AG04450 (cell line): Measurements from ENCODE around the gene CFAP97D2. TPM values are rescaled to one million over a fixed set of nuclear protein-coding genes. Genes with fewer than 3 reads are reported as not detected.

Source experiments
- CTCF ChIA-PET: fragments of 300-600, 350-600 bp; formaldehyde crosslinking; extraction: SDS; loops from one replicate; lab custom pipeline; 2022; ENCODE audit warnings: antibody characterized with exemption, inconsistent platforms; lab: Charles Lee
- POLR2A ChIA-PET: fragments of 350-600 bp; formaldehyde crosslinking; extraction: SDS; loops from one replicate; lab custom pipeline; 2021; ENCODE audit warnings: antibody characterized with exemption, inconsistent platforms; lab: Yijun Ruan, JAX
- DNase-seq: peaks from one replicate; pipeline ENCODE4 v3.0.0-alpha.2; 2011; ENCODE audit warnings: low read depth, low spot score
- H3K27ac ChIP-seq: one replicate; pipeline ENCODE4 v1.5.1; 2012; ENCODE audit warnings: low read depth, low read length, control low read depth
- H3K27me3 ChIP-seq: one replicate; pipeline ENCODE4 v1.6.0; 2012; ENCODE audit warnings: low read length; ENCODE audit not compliant: control insufficient read depth, insufficient read depth
- H3K4me3 ChIP-seq: 2 replicates; pipeline ENCODE4 v1.5.1; 2011; ENCODE audit warnings: mild to moderate bottlenecking, low read depth, low read length, control low read depth
- H3K9me3 ChIP-seq: 2 replicates; pipeline ENCODE4 v1.5.1; 2012; ENCODE audit warnings: low read length; ENCODE audit not compliant: control insufficient read depth, insufficient read depth
- polyA plus RNA-seq: library from polyadenylated mRNA; depleted of rRNA; stranded (reverse); fragments of >200 nt; gene quantifications from 2 replicates; pipeline ENCODE4 v1.2.3, GENCODE V29; 2011
- TF ChIP-seq, protein P1 (sequence below): IDR thresholded peaks from 2 replicates; pipeline ENCODE4 v1.5.1; 2011; ENCODE audit warnings: low read depth, low read length, control low read depth, inconsistent platforms

The CFAP97D2 gene
- polyA plus RNA-seq, 1 experiment, result not detected

DNA sequence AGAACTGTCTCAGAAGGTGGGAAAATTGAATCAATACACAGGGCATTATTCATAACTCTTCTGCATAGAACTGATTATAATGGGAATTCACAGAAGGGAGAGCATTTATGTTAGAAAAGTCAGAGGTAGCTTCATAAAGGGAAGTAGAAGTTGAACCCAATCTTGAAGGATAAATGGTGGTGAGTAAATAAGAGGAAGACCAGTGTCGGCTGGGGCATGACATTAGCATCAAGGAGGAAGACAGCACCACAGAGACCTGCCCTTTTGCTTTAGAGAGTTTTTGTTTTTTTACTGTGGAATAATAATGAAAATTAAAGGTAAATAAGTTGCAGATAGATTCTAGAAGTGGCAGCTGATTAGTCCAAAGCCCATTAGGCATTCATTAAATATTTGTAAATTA is 77.5 kb downstream of the CFAP97D2 start:
- CTCF ChIA-PET, result no interaction called here
- no peak for DNase-seq
- Histone ChIP-seq H3K27ac (no peak overlapping the region), H3K9me3 (no peaks in the 10 kb centered on the region), H3K4me3 (no peak overlapping the region), H3K27me3 (no peaks in the 10 kb centered on the region)
- POLR2A ChIA-PET, result no interaction called here
- TF ChIP-seq, protein P1, sequence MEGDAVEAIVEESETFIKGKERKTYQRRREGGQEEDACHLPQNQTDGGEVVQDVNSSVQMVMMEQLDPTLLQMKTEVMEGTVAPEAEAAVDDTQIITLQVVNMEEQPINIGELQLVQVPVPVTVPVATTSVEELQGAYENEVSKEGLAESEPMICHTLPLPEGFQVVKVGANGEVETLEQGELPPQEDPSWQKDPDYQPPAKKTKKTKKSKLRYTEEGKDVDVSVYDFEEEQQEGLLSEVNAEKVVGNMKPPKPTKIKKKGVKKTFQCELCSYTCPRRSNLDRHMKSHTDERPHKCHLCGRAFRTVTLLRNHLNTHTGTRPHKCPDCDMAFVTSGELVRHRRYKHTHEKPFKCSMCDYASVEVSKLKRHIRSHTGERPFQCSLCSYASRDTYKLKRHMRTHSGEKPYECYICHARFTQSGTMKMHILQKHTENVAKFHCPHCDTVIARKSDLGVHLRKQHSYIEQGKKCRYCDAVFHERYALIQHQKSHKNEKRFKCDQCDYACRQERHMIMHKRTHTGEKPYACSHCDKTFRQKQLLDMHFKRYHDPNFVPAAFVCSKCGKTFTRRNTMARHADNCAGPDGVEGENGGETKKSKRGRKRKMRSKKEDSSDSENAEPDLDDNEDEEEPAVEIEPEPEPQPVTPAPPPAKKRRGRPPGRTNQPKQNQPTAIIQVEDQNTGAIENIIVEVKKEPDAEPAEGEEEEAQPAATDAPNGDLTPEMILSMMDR, result no peak

GRCh38 chr13:114257014-114257413 is 78.0 kb downstream of the CFAP97D2 start:
- POLR2A ChIA-PET, result no interaction called here
- Histone ChIP-seq H3K4me3 (no peak overlapping the region), H3K9me3 (no peaks in the 10 kb centered on the region), H3K27me3 (no peaks in the 10 kb centered on the region), H3K27ac (no peak overlapping the region)
- no peak for DNase-seq
- TF ChIP-seq, protein P1, result no peak
- CTCF ChIA-PET, result no interaction called here

DNA sequence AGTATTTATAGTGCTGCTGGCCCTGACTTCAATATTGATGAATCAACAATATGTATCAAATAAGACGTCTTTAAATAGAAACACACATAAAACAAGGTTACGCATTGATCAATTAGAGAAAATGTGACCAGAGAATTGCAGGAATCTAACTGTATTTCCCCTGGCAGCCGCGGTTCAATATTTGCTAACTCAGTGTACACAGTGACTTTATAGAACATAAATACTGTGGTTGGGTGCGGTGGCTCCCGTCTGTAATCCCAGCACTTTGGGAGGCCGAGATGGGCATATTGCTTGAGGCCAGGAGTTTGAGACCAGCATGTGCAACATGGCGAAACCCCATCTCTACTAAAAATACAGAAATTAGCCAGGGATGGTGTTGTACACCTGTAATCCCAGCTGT is 79.5 kb downstream of the CFAP97D2 start:
- Histone ChIP-seq H3K27me3 (no peaks in the 10 kb centered on the region), H3K4me3 (no peak overlapping the region), H3K9me3 (no peaks in the 10 kb centered on the region), H3K27ac (no peak overlapping the region)
- no peak for DNase-seq
- POLR2A ChIA-PET, result no interaction called here
- TF ChIP-seq, protein P1, result no peak
- CTCF ChIA-PET, result interaction anchor here (1.4 kb wide), 1 partner anchor 9 kb away, joined by 3 read pairs; no protein-coding TSS in a partner anchor

GRCh38 chr13:114259374-114259773 is 80.3 kb downstream of the CFAP97D2 start:
- Histone ChIP-seq H3K27me3 (no peaks in the 10 kb centered on the region), H3K4me3 (no peak overlapping the region), H3K9me3 (no peaks in the 10 kb centered on the region), H3K27ac (no peak overlapping the region)
- ChIA-PET CTCF (interaction anchor here (0.6 to 1.4 kb wide), 2 partner anchors 9 to 31 kb away, joined by 3 to 4 read pairs; no protein-coding TSS in a partner anchor), POLR2A (no interaction called here)
- TF ChIP-seq, protein P1, result no peak
- no peak for DNase-seq

DNA sequence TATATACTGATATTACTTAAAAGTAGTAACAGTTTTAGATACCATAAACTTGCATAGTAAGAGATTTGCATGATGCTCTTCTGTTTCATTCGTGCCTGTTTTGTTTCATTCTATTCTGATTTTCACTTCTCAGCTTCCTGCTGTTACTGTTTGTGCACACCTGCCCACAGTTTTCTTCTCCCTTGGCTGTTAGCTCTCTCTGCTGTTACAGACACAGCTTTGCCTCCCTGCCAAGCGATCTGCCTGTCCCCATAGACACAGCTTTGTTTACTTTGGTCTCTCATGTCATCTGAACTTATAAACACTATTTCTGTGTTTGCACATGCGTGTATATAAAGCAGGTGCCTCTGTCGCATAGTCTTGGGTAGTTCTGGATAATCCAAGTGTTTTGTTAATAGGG is 80.9 kb downstream of the CFAP97D2 start:
- H3K9me3 ChIP-seq, result no peaks in the 10 kb centered on the region
- DNase-seq, result no peak
- no peak overlapping the region for H3K27ac ChIP-seq
- TF ChIP-seq, protein P1, result no peak
- POLR2A ChIA-PET, result no interaction called here
- no peaks in the 10 kb centered on the region for H3K27me3 ChIP-seq
- no peak overlapping the region for H3K4me3 ChIP-seq
- CTCF ChIA-PET, result no interaction called here
